Fibroblast of skin of back (primary cell): ENCODE results near the gene FMN1.

Experiments
- DNase-seq: peaks from one replicate; pipeline ENCODE4 v3.0.0-alpha.2; 2013

The FMN1 gene

DNA sequence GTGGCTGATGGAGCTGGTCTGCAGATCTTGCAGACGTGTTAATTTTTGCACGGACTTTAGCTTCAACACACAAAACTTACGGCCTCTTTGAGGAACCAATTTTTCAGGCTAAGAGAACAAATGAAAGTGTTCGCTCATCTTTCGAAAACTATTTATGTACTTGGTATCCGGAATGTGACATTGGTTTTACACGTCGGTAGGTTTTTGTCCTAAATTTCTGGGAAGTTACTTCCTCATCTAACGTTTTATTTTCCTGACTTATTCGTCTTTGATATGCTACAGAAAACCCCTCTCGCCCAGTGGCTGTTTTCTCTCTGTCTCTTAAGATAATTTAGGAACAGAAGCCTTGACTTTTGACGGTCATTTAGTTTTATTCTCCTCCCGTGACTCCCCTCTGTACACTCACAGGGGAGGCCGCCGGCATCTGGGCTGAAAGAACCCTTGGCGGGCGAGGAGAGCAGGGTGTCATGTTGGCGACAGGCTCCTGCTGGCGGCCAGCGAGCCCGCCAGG, 477.5 kb downstream of the FMN1 start:
- no peak for DNase-seq

DNA sequence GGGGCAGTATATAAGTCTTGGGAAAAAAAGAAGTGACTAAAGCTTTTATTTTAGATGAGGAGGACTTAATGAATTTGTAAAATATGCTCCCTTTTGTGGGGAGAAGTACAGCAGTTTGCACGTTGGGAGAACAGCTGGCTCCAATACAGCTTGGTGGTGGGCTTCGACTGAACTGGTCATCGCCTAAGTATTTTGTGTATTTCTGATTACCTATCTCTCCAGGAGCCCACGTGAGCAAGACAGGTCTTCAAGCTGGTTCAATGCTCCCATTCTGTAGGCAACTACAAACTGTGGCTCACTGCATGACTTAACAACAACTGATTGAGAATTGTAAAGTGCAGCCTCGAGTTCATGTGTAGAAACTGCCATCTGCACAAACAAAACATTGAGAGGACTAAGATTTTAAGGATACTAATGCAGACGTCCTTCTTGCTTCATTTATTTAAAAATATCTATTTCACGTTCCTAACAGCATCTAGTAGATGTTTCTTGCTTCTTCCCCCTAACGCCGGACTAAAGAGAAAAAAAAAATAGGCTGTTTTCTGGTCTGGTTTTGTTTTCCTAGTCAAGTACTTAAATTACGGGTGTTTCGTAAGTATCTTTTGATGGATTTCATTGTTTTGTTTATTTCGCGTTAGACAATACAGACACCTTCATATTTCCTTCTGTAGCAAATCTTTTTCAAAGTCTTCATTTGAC, 478.1 kb downstream of the FMN1 start:
- DNase-seq = no peak
